ENCODE measurements around the gene PKN2. TPM values are rescaled to one million over a fixed set of nuclear protein-coding genes. Genes with fewer than 3 reads are reported as not detected.

Gene PKN2
- total RNA-seq, 2 donors from 2014 or later, result 29.7 to 66.9 TPM

GRCh38 chr1:88740784-88741183 is 56.7 kb downstream of the PKN2 start:
- Histone ChIP-seq H3K9me3 (peaks cover 5% of the 10 kb centered on the region), H3K4me1 (ENCODE audit: control insufficient read depth in 1 of 2, low read depth in 2 of 2) (peaks cover 5 to 9% of the 10 kb centered on the region in 2 donors), H3K36me3 (peaks cover 4% of the 10 kb centered on the region), H3K27me3 (replicated peaks; ENCODE audit: insufficient read depth) (no peaks in the 10 kb centered on the region), H3K4me3 (no peak overlapping the region), H3K27ac (no peak overlapping the region)
- TF ChIP-seq CTCF (IDR thresholded peaks at IDR 0.05), result no peak
- ATAC-seq (ENCODE audit: insufficient number of reproducible peaks, low FRiP score, low read depth), result no peak
- no peak for DNase-seq (ENCODE audit: low spot score)

GRCh38 chr1:88741413-88741812 is 57.3 kb downstream of the PKN2 start:
- peaks cover 5 to 9% of the 10 kb centered on the region in 2 donors for H3K4me1 ChIP-seq (ENCODE audit: control insufficient read depth in 1 of 2, low read depth in 2 of 2)
- no peak overlapping the region for H3K27ac ChIP-seq
- no peak for ATAC-seq (ENCODE audit: insufficient number of reproducible peaks, low FRiP score, low read depth)
- DNase-seq (ENCODE audit: low spot score), result no peak
- no peaks in the 10 kb centered on the region for H3K27me3 ChIP-seq (replicated peaks; ENCODE audit: insufficient read depth)
- peaks cover 4% of the 10 kb centered on the region for H3K36me3 ChIP-seq
- TF ChIP-seq CTCF (IDR thresholded peaks at IDR 0.05), result no peak
- no peaks in the 10 kb centered on the region for H3K9me3 ChIP-seq
- no peak overlapping the region for H3K4me3 ChIP-seq

GRCh38 chr1:88742531-88742930 is 58.5 kb downstream of the PKN2 start:
- DNase-seq (ENCODE audit: low spot score), result no peak
- ATAC-seq (ENCODE audit: insufficient number of reproducible peaks, low FRiP score, low read depth), result no peak
- Histone ChIP-seq H3K9me3 (no peaks in the 10 kb centered on the region), H3K27me3 (replicated peaks; ENCODE audit: insufficient read depth) (no peaks in the 10 kb centered on the region), H3K36me3 (peaks cover 4% of the 10 kb centered on the region), H3K27ac (no peak overlapping the region), H3K4me1 (ENCODE audit: control insufficient read depth in 1 of 2, low read depth in 2 of 2) (peaks cover 5 to 9% of the 10 kb centered on the region in 2 donors), H3K4me3 (no peak overlapping the region)
- TF ChIP-seq CTCF (IDR thresholded peaks at IDR 0.05), result no peak

GRCh38 chr1:88744142-88744541 is 60.1 kb downstream of the PKN2 start:
- no peak overlapping the region for H3K27ac ChIP-seq
- peaks cover 4% of the 10 kb centered on the region for H3K36me3 ChIP-seq
- H3K9me3 ChIP-seq, result no peaks in the 10 kb centered on the region
- TF ChIP-seq CTCF (IDR thresholded peaks at IDR 0.05), result no peak
- peaks cover 5 to 9% of the 10 kb centered on the region in 2 donors for H3K4me1 ChIP-seq (ENCODE audit: control insufficient read depth in 1 of 2, low read depth in 2 of 2)
- no peak overlapping the region for H3K4me3 ChIP-seq
- H3K27me3 ChIP-seq (replicated peaks; ENCODE audit: insufficient read depth), result no peaks in the 10 kb centered on the region
- DNase-seq (ENCODE audit: low spot score), result no peak
- ATAC-seq (ENCODE audit: insufficient number of reproducible peaks, low FRiP score, low read depth), result no peak

GRCh38 chr1:88746916-88747315 is 62.8 kb downstream of the PKN2 start:
- peaks cover 0 to 9% of the 10 kb centered on the region in 2 donors for H3K4me1 ChIP-seq (ENCODE audit: control insufficient read depth in 1 of 2, low read depth in 2 of 2)
- no peak for DNase-seq (ENCODE audit: low spot score)
- no peaks in the 10 kb centered on the region for H3K9me3 ChIP-seq
- no peak overlapping the region for H3K27ac ChIP-seq
- H3K27me3 ChIP-seq (replicated peaks; ENCODE audit: insufficient read depth), result no peaks in the 10 kb centered on the region
- no peak overlapping the region for H3K4me3 ChIP-seq
- no peak for TF ChIP-seq CTCF (IDR thresholded peaks at IDR 0.05)
- ATAC-seq (ENCODE audit: insufficient number of reproducible peaks, low FRiP score, low read depth), result no peak
- peaks cover 4% of the 10 kb centered on the region for H3K36me3 ChIP-seq

All from thoracic aorta (tissue), 2 donors.